Esophagus squamous epithelium (tissue), 4 donors: Measurements from ENCODE around the gene MRPL38.

ENCODE experiments used
- POLR2A ChIP-seq, 4 donors: fragments of 450-650 bp; IDR thresholded peaks; one replicate each; pipeline ENCODE4 v1.6.1; 2017; ENCODE audit warnings: antibody characterized with exemption in 4 of 4, mild to moderate bottlenecking in 4 of 4, moderate library complexity in 3 of 4
- TF ChIP-seq, protein P1 (sequence below), 6 experiments: fragments of 450-650 bp in 4 of 6; fragments of 200-600 bp in 2 of 6; sonication (generic) in 2 of 6; IDR thresholded peaks; one replicate each; pipeline ENCODE4 v1.5.1; 2016 to 2019; ENCODE audit warnings: antibody characterized with exemption in 6 of 6, mild to moderate bottlenecking in 4 of 6, moderate library complexity in 4 of 6

DNA sequence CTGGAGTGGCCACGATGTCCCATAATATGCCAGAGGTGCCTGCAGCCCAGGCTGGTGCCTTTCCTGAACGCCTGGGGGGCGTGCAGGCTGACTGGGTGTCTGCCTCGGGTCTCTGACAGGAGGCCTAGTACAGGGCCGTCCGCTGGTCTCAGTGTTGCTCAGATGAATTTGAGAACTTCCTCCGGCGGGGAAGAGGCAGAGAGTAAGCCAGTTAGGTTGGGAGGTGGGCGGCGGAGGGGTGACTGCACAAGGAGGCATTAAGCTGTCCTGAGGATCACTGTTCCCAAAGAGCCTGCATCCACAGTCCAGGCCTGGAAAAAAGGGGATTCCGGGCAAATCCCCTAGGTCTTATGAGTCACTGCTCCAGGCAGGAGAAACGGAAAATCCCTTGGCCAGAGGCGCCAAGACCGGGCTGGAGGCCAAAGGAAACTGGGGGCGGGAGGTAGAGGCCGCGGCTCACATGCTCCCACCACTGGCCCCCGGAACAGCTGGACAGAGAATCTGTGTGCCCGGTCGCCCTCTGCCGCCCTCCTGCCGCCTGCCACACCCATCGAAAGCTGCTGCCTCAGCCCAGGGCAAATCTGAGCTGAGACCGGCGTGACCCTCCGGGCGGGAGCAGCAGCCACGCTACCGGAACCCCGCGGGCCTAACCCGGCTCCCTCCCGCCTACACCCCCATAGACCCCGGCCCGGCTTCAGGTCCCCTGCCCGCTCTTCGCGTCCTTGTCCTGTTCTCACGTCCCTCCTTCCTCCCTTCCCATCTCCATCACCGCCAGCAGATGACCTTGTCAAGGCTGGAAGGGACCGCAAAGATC lies 27.5 kb downstream of the MRPL38 start:
- TF ChIP-seq, protein P1, sequence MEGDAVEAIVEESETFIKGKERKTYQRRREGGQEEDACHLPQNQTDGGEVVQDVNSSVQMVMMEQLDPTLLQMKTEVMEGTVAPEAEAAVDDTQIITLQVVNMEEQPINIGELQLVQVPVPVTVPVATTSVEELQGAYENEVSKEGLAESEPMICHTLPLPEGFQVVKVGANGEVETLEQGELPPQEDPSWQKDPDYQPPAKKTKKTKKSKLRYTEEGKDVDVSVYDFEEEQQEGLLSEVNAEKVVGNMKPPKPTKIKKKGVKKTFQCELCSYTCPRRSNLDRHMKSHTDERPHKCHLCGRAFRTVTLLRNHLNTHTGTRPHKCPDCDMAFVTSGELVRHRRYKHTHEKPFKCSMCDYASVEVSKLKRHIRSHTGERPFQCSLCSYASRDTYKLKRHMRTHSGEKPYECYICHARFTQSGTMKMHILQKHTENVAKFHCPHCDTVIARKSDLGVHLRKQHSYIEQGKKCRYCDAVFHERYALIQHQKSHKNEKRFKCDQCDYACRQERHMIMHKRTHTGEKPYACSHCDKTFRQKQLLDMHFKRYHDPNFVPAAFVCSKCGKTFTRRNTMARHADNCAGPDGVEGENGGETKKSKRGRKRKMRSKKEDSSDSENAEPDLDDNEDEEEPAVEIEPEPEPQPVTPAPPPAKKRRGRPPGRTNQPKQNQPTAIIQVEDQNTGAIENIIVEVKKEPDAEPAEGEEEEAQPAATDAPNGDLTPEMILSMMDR (IDR thresholded peaks at IDR 0.05): no peak
- TF ChIP-seq POLR2A (IDR thresholded peaks at IDR 0.05): peak in 2 of 4 donors; percentile 4 to 21
